SK-N-SH (cell line): Measurements from ENCODE around the gene ALOXE3.

Experiments
- CTCF ChIP-seq: fragments of 200-600 bp; sonication (generic); IDR thresholded peaks from 2 replicates; pipeline ENCODE4 v1.6.1; 2017; ENCODE audit warnings: antibody characterized with exemption, mild to moderate bottlenecking, moderate library complexity
- EP300 ChIP-seq, 2 experiments: IDR thresholded peaks; 2 replicates each; pipeline versions ENCODE4 v1.4.0 to v1.6.1; 2012; ENCODE audit warnings: borderline replicate concordance in 1 of 2, low read depth in 1 of 2, low read length in 1 of 2
- EZH2phosphoT487 ChIP-seq: fragments of 200-600 bp; sonication (generic); IDR thresholded peaks from 2 replicates; pipeline ENCODE4 v1.6.1; 2017; ENCODE audit warnings: low read depth, mixed run types, mild to moderate bottlenecking, antibody characterized with exemption, moderate library complexity, borderline replicate concordance
- FOXJ3 ChIP-seq: sonication (generic); formaldehyde crosslinking; IDR thresholded peaks from 2 replicates; pipeline ENCODE4 v1.5.1; 2020; ENCODE audit warnings: mild to moderate bottlenecking, missing genetic modification reagents
- MEF2A ChIP-seq: IDR thresholded peaks from 2 replicates; pipeline ENCODE4 v1.4.0; 2012; ENCODE audit warnings: low read depth, borderline replicate concordance
- POLR2AphosphoS5 ChIP-seq: IDR thresholded peaks from 2 replicates; pipeline ENCODE4 v1.6.1; 2012; ENCODE audit warnings: low read depth, low read length
- RAD21 ChIP-seq: IDR thresholded peaks from 2 replicates; pipeline ENCODE4 v1.6.1; 2012; ENCODE audit warnings: mild to moderate bottlenecking, low read length
- REST ChIP-seq: IDR thresholded peaks from 2 replicates; pipeline ENCODE4 v1.6.1; 2012; ENCODE audit warnings: mild to moderate bottlenecking, low read depth, low read length, moderate library complexity
- SMC3 ChIP-seq: IDR thresholded peaks from 2 replicates; pipeline ENCODE4 v1.6.1; 2012; ENCODE audit warnings: low read depth, low read length, improper control_type of control experiment
- TAF1 ChIP-seq: IDR thresholded peaks from 2 replicates; pipeline ENCODE4 v1.6.1; 2012; ENCODE audit warnings: low read depth, mild to moderate bottlenecking, low read length, moderate library complexity, borderline replicate concordance
- TEAD4 ChIP-seq: IDR thresholded peaks from 2 replicates; pipeline ENCODE4 v1.4.0; 2012; ENCODE audit warnings: mild to moderate bottlenecking, borderline replicate concordance; ENCODE audit not compliant: insufficient read depth
- USF2 ChIP-seq: fragments of 150-350 bp; IDR thresholded peaks from 2 replicates; pipeline ENCODE4 v1.6.1; 2017; ENCODE audit warnings: antibody characterized with exemption, low read length, low read depth, borderline replicate concordance
- ZBTB33 ChIP-seq: IDR thresholded peaks from 2 replicates; pipeline ENCODE4 v1.4.0; 2012; ENCODE audit warnings: low read depth, borderline replicate concordance

- TF ChIP-seq POLR2AphosphoS5 (no peak), SMC3 (no peak), CTCF (no peak), EZH2phosphoT487 (no peak), RAD21 (no peak), FOXJ3 (CRISPR knock-in tag) (no peak), TAF1 (no peak), USF2 (no peak), TEAD4 (no peak), MEF2A (no peak), REST (no peak), EP300 (IDR thresholded peaks at IDR 0.05; ENCODE audit: borderline replicate concordance in 1 of 2, low read depth in 1 of 2, low read length in 1 of 2) (no peak), ZBTB33 (no peak)
Measured at GRCh38 chr17:8105957-8106398, 12.3 kb downstream of the ALOXE3 start.
